ENCODE data around the gene RERE.
A peak's percentile ranks its signal among the peaks of the same experiment; 100 is the strongest.

RERE gene

GRCh38 chr1:8429549-8430110, 387.8 kb downstream of the RERE start:
- no peak for DNase-seq (ENCODE audit: low read depth)
- H3K4me3 ChIP-seq (ENCODE audit: low read depth, low read length) = no peak overlapping the region
- TF ChIP-seq CTCF (IDR thresholded peaks at IDR 0.05; ENCODE audit: insufficient read depth, low read depth, low read length, missing control alignments) = no peak

DNA sequence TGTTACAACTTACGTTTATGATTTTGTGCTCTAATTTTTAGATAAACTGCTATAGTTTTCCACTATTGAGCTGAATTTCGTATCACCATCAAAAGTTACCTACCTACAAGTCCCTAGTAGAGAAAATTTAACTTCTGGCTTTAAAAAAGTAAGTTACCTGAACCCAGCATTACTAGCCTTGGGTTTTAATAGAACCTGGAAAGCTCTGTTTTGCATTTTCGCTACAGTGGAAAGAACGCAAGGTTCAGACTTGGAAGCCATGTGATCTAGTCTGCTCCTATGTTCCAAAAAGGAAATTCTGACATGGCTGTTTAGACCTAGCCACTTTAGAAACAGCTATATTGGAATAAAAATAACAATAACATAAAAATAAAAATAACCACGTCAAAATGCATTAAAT, 389.0 kb downstream of the RERE start:
- no peak for TF ChIP-seq CTCF (IDR thresholded peaks at IDR 0.05; ENCODE audit: insufficient read depth, low read depth, low read length, missing control alignments)
- no peak overlapping the region for H3K4me3 ChIP-seq (ENCODE audit: low read depth, low read length)
- DNase-seq (ENCODE audit: low read depth) = no peak

DNA sequence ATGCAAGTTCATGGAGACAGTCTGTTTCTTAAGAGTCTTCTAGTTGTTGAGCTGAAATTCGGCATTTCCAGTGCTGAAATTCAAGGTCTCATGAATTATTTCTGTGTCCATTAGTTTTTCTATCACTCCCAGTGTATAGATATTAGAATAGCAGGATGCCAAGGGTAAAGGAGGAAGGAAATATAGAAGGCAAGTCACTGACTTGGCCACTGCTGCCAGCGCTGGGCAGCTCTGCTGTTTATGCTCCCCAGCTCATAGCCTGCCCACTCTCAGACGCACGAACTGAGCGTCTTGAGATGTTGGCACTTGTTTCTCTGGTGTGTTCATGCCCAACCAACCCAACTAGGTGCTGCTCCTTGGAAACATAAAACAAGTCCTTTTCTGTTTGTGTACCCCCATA, 389.5 kb downstream of the RERE start:
- no peak for TF ChIP-seq CTCF (IDR thresholded peaks at IDR 0.05; ENCODE audit: insufficient read depth, low read depth, low read length, missing control alignments)
- DNase-seq (ENCODE audit: low read depth) = peak; percentile 13
- peak overlapping the region; percentile 8; the same call in 1 of the 2 replicates for H3K4me3 ChIP-seq (ENCODE audit: low read depth, low read length)

- peak; percentile 95 for DNase-seq (ENCODE audit: low read depth)
- peak overlapping the region; percentile 8; the same call in 1 of the 2 replicates for H3K4me3 ChIP-seq (ENCODE audit: low read depth, low read length)
- no peak for TF ChIP-seq CTCF (IDR thresholded peaks at IDR 0.05; ENCODE audit: insufficient read depth, low read depth, low read length, missing control alignments)
Observed at GRCh38 chr1:8427493-8427892, 389.9 kb downstream of the RERE start.

DNA sequence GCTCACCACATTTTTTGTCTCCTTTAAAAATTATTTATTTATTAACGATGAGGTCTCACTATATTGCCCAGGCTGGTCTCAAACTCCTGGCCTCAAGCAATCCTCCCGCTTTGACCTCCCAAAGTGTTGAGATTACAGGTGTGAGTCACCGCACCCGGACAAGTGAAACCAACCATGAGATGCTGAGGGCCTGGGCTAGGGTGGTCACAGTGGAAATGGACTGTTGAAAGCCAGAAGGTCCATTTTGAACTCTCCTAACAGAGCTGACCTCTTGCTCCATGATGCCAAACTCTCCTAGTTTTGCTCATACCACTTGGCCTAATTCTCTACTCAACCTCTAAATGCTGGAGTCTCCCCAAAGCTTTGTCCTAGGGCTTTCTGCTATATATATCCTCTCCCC, 390.4 kb downstream of the RERE start:
- H3K4me3 ChIP-seq (ENCODE audit: low read depth, low read length) = no peak overlapping the region
- peak; percentile 52 for DNase-seq (ENCODE audit: low read depth)
- TF ChIP-seq CTCF (IDR thresholded peaks at IDR 0.05; ENCODE audit: insufficient read depth, low read depth, low read length, missing control alignments) = no peak

GRCh38 chr1:8425781-8426161, 391.7 kb downstream of the RERE start:
- no peak for TF ChIP-seq CTCF (IDR thresholded peaks at IDR 0.05; ENCODE audit: insufficient read depth, low read depth, low read length, missing control alignments)
- H3K4me3 ChIP-seq (ENCODE audit: low read depth, low read length) = no peak overlapping the region
- DNase-seq (ENCODE audit: low read depth) = no peak

GRCh38 chr1:8425150-8425780, 392.2 kb downstream of the RERE start:
- TF ChIP-seq CTCF (IDR thresholded peaks at IDR 0.05; ENCODE audit: insufficient read depth, low read depth, low read length, missing control alignments) = no peak
- no peak overlapping the region for H3K4me3 ChIP-seq (ENCODE audit: low read depth, low read length)
- no peak for DNase-seq (ENCODE audit: low read depth)
